GM21360 (cell line): ENCODE results near the gene IGFBP2.
A peak's percentile ranks its signal among the peaks of the same experiment; 100 is the strongest.

ENCODE experiments used
- ATAC-seq: cut with Tn5 transposase; IDR thresholded peaks from one replicate; pipeline ENCODE4 v1.9.1; 2021; ENCODE audit warnings: mild to moderate bottlenecking, moderate library complexity; ENCODE audit not compliant: unreplicated experiment

The IGFBP2 gene

DNA sequence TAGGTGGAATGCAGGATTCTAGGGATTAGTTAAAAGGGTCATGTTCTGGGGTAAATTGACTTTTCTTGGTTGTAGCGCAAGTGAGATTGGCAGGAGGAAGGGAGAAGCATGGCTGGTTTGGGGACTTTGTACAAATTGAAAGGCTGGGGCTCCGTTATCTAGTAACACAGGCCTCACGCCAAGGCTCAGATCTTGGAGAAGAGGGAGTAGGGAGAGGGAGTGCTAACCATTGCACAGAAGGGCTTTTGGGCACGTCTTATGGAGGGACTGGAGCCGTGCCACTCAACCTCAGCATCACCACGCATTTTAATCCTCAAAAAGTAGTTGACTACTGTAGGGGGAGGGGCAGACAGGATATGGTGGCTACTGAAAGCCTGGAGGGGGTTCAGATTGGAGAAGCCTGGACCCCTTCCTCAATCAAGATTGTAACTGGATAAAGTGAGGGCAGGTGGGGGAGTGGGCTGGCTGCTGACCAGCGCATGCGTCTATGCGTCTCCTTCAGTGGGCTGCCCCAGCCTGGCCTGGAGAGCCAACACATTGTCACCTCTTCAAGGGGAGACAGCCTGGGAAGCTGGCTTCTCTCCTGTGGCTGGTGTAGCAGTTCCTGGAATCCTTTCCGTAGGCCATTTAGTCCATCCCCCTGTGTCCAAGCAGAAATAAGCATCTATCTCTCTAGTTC, 47.9 kb downstream of the IGFBP2 start:
- ATAC-seq: no peak

DNA sequence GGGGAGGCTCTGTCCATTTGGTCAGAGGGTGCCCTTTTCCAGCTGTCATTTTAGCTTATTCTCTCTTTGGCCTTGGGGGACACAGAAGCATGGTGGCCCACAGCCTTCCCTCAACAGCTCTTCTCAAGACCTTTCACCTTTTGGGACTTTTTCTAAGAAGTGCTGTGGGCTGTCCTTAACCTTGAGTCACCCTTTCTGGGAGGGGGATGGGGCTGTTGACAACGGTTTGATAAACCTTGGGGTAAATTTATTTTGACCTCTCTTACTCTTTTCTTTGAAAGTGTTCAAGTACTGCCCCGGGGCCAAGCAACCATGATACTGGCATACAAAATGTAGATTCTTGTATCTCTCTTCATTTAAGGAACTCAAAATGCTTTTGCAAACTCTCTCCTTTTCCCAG, 48.5 kb downstream of the IGFBP2 start:
- no peak for ATAC-seq

DNA sequence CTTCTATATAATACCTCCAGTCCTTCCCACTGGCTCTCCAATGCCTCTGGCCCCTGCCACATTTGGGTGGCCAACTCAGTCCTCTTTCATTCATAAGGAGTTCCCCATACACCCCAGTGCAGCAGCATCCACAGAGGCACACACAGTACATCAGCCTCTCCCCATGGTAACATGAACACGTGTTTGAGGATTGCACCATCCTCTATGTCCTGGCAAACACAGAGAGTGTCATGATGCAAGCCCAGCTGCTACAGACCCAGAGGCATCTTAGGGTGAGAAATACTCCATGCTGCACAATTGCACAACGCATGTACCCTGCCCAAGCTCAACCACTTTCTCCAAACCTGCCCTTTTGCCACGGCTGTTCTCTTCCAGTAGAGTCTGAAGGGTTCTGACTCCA, 50.6 kb downstream of the IGFBP2 start:
- no peak for ATAC-seq

DNA sequence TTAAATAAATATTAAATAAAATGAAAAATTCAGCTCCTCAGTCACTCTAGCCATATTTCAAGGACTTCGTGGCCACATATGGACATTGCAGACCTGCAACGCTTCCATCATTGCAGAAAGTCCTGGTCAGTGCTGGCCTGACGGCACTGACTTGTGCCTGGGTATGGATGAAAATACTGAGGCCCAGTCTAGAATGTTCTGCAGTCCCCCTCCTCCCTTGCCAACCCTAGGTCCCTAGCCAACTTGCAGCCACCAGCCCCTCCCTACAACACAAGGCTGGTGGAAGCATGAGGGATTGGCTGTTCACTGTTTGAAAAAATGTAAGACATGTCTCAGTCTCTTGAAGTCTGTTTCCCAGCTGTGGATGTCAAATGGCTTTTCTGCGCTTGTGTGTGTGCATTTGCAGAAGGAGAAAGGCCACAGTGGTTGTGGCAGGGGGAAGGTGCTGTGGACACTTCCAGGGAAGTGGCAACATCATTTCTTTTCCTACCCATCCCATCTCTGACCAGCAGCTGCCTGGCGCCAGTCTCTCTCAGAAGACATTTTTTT, 52.2 kb downstream of the IGFBP2 start:
- ATAC-seq: no peak

DNA sequence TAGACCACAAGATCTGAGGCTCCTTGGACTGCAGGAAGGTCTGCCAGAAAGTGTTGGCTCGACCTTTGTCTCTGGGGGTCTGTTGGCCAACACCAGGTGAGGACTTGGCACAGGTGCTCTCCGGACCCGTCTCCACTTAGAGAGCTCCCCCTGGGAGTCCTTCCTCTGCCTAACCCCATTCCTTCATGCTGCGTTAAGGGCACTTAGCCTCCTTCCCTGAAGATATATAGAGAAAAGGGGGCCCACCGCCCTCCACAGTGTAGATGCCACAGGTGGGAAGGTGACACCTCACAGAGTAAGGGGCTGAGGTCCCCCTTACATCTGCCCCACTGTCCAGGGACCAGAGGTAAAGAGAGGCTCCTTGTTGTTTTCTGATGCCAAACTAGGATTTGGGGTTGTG, 53.9 kb downstream of the IGFBP2 start:
- ATAC-seq: no peak

DNA sequence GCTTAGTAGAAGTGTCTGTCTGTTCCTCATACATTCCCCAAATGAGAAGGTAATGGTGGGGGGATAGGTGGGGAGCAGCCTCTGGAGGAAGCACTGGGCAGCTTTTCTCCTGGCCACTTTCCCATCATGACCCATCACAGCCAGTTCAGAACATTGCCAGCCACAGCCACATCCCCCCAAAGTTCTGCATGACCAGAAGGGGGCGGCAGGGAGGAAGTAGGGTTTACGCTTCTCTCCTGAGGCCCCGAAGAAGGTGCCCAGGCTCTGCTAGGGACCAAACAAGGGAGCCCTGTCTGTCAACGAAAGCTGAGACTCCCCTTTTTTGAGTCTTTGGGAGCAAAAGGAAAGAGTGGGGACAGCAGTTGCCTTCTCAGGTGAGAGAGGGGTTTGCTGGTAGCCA, 54.4 kb downstream of the IGFBP2 start:
- no peak for ATAC-seq

DNA sequence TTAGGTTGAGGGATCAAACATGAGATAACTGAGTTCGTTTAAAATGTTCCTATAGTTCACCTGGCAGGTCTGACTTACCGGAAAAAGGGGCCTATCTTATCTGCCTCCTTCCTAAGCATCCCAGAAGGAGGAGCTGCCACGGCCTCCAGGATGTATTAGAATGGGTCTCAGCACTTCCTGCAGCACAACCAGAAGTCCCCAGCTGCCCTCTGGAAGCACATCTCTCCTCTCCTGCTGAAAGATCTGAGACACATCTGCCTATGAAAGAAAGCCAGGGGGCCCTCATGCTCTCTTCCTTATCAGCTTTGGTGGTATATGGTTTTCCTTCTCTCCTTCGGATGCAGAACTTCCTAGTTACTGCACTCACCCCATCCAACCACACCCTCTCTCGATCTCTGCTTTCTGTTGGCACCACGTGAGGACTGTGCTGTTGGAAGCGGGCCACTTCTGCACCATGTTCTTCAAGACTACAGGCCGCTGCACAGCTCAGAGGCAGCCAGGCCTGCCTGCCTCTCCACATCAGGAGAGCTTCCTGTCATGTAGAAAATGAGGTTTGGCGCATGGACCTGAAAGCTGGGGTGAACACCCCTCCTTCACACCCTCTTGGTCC, 55.6 kb downstream of the IGFBP2 start:
- ATAC-seq: no peak

DNA sequence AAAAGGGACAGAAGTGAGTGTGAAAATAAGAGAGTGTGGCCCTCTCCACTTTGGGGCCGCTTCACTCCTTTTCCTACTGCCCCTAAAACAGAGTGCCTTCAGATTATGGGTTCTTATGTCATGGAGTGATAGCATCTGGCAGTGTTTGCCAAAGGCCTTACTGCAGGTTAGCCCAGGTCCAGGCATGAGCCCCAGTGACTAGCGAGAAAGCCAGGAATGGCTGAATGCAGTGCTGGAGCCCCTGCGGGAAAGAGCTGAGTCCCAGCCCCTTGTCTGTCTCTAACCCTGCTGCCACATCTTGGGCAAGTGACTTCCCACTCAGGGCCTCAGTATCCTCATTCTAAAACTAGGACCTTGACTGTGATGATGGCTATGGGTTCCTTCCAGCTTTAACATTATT, 56.2 kb downstream of the IGFBP2 start:
- no peak for ATAC-seq

DNA sequence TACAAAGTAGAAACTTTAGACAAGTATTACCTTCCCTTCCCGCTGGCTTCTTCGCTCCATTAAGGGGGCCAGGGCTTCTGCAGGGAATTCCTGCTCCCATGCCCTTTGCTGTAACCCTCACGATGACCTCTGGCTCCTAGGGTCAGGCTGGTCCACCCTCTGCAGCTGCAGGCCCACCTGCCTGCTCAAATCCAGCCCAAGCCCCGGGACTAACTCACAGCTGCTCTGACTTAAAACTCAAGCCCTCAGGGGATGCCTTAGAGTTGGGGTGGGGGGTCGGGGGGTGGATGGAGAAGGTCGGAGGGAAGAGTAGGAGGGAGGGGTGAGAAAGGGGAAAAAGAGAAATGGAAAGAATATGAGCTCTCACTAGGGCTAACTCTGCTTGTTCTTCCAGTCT, 57.2 kb downstream of the IGFBP2 start:
- no peak for ATAC-seq

DNA sequence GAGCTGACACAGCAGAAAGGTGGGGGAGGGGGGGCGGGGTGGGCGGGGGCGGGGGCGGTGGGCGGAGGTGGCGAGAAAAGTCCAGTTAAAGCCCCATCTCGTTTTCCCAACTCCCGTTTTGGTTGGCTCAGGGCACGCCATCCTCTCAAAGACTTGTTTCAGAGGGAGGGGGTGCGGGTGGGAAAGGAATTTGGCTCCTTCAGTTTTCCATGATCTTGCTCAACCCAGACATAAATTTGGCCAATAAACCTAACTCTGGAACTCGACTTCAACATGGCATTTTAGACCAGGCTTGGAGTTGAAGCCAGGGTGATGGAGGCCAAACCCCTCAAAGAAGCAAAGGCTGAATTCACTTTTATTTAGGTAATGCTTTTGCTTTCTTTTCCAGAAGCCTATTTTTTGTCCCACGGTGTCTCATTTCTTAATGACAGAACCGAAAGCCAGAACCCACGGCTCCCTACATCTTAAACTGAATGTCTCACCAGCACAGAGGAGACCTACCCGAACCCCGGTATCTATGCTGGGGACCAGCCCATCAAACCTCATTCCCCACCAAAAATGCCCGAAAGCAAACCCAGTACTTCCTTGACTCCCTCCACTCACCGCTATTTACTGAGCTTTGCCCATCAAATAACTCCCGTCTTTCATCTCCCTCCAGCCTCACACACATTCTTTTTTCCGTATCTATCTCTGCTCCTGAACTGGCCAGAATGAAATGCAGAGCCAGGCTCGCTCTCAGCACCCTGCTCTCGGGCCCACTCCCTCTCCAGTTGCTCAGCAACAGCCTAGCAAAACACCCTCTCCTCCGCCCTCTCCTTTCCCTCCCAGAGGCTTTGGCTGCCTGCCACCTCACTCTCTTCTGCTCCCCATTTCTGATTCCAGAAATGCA, 57.9 kb downstream of the IGFBP2 start:
- no peak for ATAC-seq

DNA sequence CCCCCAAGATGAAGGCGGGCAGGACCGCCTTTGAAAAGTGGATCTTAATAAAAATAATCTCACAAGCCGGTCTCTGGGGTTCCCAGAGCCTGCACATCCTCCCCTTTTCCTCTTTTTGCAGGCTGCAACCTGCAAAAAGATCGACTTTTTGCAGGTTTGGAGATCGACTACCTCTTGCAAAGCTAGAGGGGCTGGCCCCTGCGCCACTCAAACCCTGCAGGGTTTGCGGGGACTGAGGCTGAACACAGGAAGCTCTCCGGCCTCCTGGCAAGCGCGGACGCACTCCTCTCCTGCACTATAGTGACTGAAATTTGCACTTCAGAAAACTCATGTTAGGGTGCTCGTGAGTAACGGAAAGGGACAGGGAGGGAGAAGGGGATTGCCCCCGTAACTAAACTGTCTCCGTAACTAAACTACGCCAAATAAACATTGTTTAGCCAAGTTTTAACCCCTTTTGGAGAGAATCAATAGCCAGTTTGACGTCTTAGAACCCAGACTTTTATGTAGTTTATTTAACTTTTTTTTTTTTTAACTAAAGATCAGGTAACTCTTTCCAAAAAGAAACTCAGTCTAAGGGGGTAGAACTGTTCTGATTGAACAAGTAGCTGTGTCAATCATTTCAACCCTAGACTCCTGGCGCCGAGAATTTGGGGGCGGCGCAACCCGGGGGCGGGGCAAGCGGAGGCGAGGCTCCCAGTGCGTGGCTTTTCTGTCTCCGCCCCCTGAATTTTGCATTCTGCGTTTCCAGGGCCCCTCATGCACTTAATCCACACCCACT, 59.6 kb downstream of the IGFBP2 start:
- ATAC-seq: no peak

DNA sequence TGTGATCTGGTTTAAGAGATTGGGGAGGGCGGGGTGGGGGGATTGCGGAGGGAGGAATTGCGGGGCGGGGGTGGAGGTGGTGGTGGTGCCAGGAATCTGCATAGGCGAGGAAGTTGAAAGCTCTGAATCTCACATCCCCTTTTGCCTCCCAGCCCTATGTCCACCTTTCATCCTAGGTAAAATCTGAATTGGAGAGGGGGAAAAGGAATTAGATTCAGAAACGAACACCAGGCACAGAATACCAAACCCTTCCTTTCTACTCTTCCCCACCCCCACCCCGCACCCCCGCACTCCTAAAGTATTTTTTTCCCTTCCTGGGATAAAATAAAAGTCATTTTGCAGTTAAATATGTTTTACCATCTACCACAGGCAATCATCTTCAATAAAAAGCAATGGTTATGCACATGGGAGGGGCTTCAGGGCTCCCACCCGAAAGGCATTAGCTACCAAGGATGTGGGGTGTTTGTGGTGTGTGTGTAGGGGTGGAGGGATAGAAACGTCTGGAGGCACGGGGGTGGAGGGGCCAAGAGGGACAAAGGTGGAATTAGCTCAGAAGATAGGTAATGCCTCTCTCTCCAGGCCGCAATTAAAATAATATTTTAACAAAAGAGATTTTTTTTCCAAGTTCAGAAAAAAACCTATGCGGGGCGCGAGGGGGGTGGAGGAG, 60.3 kb downstream of the IGFBP2 start:
- no peak for ATAC-seq

DNA sequence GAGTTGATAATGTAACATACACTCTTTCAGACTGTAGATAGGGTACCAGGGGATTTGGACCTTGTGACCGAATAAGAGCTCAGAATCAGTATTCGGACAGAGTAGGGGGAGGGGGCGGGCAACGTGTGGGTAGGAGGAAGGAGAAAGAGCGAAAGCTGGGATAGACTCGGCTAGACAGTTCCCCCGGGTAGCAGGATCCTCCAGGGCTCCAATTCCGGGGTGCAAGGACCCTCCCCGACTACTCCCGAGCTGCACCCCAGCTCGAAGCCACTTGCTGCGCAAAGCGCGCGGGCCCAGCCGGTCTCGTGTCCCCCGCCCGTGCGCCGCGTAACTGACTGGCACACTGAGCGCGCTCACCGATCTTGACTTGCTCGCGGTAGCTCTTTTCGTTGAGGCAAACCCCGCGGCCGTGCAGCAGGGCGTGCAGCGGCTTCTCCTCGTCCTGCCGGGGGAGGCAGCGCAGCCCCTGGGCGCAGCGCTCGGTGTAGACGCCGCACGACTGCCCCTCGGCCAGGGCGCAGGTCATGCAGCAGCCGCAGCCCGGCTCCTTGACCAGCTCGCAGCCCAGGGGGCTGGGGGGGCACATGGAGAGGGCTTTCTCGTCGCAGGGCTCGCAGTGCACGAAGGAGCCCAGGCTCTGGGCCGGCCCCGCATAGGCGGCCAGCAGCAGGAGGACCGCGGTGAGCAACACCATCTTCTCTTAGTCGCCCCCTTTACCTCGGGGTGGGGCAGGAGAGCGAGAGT, 61.0 kb downstream of the IGFBP2 start:
- ATAC-seq: no peak

DNA sequence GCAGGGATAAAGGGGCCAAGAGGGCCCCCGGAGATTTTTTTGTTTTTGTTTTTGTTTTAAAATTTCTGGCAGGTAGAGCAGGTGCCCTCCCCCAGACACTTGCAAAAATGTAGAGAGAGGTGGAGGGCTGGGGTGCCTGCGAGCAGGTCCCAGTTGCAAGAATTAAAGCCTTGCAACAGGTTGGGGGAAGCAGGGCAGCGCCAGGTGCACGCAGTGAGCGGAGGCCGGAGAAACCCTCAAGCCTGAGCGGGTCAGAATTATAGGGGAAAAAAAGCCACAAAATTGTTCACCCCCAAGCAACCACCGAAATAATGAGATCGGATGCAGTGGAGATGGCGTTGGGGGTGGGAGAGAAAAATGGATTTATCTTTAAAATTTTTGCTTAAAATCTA, 61.6 kb downstream of the IGFBP2 start:
- ATAC-seq: no peak

DNA sequence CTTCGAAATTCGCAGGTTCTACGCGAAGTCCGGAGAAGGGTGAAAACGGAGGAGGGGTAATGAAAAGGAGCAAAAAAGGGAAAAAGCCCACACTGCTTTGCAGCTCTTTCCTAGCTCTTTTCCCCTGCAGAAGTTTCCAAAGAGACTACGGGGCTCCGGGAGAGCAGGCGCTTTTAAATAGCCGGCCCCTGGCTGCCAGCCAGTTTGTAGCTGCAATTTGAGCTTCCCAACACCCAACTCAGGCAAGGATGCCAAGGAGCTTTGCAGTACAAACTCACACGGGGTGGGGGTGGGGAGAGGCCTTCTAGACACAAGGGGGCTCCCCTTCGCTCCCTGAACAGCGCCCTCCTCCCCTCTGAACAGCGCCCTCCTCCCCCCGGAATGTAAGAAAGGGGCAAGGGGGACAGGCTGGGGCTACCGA, 62.2 kb downstream of the IGFBP2 start, which contains the start of gene IGFBP5:
Gene IGFBP5 (minus strand): TSS at position 149 of the 421 bp plus-strand sequence. CDS start 774 bp downstream, outside the sequence.
- ATAC-seq: no peak

DNA sequence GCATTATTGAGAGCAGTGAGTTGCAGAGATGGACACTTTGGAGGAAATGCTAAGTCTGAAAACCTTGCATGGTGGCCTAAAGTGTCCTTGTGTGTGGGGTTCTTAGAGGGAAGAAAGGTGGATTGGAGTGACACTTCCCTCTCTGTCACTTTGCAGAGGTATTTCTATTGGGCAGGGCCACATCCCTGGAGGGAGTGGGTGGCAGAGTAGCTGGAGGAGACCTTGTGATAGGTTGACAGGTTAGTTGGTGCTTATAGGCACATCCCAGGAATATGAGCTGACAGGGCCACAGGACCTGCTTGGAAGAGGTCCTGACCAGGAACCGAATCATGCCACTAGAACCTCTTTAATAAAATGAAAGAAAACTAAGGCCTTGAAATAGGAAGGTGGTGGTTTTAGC, 63.1 kb downstream of the IGFBP2 start:
- no peak for ATAC-seq

DNA sequence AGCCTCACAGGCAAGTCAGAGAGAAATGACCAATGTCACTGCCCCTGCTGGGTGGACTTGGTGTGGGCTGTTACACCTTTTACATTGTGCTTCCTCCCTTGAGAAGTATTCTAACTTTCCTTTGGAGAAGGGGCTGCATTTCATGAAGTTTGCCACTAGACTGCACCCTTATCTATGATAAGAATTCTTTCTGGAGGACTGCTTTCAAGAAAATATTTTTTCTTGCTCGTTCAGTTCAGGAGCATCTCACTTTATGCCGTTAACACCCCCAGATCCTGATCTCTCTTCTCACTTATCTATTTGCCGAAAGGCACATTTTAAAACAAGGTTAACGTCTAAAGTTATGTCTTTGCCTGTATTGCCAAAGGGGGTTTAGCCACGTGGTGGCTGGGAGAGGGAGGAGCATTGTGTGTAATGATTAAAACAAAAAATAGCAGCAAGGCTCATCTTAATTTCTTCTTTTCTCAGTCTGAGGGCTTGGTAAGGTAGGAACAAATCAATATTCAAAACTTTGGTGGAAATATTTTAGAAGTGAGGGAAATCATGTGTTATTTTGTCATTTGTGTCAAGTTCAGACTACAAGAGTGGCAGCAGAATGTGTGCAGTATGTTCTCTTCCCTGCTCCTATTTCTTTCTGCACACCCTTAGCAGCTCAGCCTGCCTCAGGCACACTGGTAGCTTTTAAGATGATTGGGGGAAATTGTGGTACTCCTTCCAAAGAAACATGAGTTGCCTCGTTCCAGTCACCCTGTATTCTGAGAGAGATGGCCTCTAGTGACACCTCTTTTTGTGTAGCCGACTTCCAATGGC, 63.7 kb downstream of the IGFBP2 start:
- no peak for ATAC-seq

DNA sequence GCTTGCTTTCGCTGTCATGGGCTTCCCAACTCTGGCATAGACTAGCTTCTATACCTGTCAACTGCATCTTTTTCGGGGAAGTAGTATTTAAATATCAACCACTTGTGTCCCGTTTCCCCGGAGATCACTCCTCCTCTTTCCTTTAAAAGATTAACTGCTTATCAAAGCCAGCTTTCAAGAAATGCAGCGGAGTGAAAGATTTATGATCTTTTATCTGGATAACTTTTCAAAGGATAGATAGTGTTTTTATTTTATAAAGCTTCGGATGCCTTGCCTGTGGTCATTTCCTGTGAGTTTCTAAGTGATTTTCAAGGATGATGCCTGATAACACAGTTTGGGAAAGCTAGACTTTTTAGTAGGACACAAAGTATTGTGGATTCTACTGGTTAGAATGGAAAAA, 65.1 kb downstream of the IGFBP2 start:
- no peak for ATAC-seq

DNA sequence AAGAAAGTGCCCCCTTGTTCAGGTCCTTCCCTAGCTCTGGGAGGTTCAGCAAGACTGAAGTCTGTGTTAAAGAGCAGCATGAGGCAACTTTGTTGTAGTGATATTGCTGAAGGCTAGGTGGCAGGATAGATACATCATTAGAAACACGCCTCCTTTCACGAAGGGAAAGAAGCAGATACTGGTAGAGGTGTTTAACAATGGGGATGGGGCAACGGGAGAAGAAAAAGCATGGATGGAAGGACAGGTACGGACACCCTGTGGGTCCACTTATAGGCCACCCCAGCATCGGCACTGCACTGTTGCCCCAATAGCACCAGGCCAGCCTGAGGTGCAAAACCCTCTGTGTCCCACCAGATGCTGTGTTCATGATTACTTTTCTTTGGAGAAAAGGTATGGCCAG, 65.7 kb downstream of the IGFBP2 start:
- ATAC-seq: peak; percentile 54
